HG02884 (cell line): ENCODE results near the gene PLCXD3.

ENCODE experiments used
- ATAC-seq: cut with Tn5 transposase; IDR thresholded peaks from one replicate; pipeline ENCODE4 v1.9.1; 2021; ENCODE audit warnings: mild to moderate bottlenecking, moderate library complexity; ENCODE audit not compliant: unreplicated experiment

Gene PLCXD3

DNA sequence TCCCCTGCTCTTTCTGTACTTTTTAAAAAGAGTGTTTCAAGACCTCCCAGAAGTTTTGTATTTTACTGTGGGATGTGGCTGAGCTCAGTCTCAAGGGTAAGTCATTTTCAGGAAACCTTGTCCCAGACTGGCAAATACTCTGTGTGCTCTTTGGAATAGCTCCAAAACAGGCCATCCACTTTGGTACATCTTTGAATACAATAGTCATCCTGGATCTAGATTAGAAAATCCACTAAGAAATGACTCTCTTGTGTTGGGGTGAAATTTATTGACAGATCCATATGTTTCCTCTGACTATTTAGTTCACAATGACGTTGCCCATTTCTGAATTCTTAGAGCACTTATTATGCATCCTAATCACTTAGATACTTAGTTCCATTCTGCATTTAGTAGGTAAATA, 95.2 kb downstream of the PLCXD3 start:
- ATAC-seq: no peak

DNA sequence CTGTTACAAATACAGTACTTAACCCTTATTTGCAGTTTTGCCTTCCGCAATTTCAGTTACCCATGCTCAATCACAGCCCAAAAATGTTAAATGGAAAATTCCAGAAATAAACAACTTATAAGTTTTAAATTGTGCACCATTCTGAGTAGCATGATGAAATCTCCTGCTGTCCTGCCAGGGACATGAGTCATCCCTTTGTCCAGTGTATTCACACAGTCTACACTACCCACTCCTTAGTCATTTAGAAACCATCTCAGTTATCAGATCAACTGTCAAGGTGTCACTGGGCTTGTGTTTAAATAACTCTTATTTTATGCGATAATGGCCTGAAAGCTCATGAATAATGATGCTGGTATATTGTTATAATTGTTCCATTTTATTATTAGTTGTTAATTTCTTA, 95.8 kb downstream of the PLCXD3 start:
- ATAC-seq: peak; percentile 57

DNA sequence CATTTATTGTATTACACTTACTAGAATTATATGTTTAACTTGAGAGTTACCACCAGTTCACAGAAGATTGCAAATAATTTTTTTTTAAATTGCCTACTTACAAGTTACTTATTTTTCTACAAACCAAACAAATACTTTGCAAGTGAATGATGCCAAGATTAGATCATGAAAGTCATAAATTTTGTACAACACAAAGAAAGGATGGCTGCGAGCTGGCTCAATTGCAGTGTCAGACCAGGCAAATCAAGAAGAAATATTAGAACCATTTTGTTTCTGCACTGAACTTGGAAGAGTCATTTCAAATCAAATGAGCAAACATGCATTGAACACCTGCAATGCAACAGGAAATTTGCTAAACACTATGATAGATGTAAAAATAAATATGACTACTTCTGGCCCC, 97.3 kb downstream of the PLCXD3 start:
- ATAC-seq: no peak

DNA sequence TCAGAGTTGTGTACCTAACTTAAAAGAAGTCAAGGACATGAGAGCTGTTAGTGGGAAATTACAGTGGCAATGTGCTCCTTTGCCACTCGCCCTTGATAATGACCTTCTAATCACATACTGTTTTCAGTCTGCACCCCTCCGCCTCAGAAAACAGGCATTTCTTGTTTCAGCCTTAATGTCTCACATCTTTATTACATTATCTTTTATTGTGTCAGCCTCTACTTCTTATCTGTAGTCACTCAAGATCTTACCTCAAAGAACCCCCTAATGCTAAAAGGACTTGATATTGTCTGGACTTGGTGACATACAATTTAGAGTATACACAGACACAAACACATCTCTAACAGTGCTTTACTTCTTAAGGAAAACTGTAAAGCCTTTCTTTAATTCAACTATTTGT, 97.9 kb downstream of the PLCXD3 start:
- no peak for ATAC-seq

DNA sequence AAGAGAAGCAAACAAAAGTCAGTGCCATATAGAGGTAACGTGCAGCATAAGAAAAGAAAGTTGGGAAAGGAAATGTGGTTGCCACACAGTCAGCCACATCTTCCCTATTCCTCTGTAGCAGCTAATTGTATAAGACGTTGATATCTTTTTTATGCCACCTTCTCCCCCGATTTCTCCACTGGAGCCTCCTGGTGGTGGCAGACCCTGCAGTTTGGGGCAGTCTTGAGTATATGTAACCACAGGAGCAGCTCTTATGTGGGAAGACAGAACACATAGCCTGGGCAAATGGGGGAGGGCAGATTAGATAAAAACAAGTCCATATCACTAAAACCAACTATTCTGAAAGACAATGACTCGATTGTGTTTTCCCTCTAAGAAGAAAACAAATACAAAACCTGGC, 99.7 kb downstream of the PLCXD3 start:
- no peak for ATAC-seq

DNA sequence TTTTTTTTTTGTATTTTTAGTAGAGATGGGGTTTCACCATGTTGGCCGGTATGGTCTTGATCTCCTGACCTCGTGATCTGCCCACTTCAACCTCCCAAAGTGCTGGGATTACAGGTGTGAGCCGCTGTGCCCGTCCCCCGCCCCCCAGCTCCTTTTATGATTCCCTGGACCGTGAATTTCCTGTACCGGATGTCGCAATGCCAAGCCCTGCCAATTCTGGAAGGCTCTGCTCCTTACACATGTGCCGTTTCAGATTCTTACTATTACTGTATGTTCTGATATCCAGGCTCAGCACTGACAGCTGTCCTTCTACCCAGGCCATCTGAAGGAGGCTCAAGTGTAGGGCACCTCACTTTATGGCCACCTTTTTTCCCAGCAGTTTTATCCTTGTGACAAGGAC, 100.1 kb downstream of the PLCXD3 start:
- ATAC-seq: no peak

DNA sequence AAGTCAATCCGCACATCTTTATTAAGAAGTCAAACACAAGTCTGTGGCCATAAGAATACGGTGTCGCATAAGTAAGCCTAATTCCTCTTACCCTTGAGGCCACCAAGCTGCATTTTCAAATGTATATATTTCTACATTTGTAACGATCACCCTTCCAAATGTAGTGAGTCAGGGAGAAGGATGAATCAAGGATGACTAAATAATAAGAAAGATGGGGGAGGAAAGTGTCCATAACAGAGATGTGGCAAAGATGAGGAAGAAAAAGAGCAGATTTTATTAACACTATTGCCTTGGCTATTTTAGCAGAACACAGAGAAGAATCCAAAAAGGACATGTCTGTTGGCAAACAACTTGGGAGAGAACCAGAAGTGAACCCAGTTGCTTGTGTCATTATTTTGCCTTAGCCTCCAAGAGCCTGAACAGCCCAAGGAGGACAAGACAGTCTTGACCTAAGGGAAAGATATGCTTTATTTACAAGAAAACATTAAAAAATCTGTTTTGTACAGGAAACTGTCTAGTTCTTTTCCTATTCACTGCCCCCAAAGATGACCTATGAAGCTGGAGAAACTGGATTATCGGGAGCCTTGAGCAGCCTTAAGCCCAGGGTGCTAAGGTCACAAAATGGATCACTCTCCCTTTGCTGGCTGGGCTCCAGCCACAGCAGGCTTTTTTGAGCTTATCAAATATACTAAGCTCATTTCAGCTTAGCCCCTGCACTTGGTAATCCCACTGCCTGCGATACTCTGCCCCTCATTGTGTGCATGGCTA, 101.5 kb downstream of the PLCXD3 start:
- ATAC-seq: no peak

DNA sequence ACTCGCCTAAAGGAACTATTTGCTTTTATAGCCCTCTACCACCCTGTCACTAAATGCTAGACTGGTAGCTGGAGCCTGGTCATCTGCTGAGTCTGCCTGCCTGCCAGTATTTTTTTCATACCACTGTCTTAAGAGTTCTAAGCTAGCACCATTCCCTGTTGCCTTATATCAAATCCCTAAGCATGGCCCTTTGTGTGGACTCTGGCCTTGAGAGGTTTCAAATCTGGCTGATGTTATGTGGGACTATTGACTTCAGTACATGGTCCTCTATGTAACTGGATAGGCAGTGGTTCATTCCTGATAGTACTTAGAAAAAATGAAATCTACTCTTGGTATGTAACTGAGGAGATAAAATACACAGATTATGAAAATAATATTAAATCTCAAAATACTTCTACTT, 103.5 kb downstream of the PLCXD3 start:
- ATAC-seq: no peak

DNA sequence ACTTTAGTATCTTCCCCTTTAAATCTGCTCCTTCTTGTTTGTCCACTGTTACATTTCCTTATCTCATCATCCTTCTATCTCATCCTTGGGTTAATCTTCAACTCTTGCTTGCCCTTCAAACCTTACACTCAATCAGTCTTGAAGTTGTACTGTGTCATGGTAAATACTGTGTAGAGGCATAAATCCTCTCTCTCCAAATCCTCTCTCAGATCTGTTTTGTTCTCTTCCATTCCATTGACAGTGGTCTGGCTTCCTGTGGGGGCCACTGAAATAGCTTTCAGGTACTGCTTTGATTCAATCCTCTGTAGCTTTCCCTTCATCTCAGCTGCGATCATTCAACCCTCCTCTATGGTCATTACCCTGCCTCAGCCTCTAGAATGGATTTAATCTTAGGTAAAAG, 104.0 kb downstream of the PLCXD3 start:
- no peak for ATAC-seq

DNA sequence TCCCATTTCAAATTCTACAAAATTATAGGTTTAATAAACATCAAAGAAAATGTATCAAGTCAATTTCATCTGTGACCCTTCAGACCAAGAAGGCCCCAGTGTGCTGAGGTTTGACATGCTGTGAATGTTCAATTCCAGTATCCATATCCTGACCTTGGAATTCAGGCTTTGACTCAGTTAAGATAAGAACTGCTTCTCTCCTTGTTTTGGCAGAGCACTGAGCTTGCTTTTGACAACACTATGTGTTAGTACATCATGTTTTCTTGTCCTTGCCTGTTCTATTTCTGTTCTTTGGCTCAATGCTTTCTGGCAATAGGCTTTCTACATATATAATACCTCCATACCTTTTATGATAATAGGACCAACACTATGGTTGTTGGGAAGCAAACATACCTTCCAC, 105.6 kb downstream of the PLCXD3 start:
- ATAC-seq: no peak

DNA sequence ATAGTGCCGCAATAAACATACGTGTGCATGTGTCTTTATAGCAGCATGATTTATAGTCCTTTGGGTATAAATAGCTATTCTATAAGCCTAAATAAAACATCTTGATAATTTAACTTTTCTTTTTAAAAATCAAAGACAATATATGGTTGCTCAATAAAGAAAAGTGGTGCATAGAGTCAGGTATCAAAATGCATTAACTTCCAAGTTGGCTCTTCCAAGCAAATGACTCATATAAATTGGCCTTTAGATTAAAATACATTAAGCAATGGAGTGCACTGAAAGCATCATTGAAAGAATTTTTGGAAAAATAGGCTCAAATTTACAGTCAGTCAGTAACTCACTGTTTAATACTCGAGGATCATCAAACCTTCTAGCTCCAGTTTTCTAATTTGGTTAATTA, 106.6 kb downstream of the PLCXD3 start:
- ATAC-seq: no peak

DNA sequence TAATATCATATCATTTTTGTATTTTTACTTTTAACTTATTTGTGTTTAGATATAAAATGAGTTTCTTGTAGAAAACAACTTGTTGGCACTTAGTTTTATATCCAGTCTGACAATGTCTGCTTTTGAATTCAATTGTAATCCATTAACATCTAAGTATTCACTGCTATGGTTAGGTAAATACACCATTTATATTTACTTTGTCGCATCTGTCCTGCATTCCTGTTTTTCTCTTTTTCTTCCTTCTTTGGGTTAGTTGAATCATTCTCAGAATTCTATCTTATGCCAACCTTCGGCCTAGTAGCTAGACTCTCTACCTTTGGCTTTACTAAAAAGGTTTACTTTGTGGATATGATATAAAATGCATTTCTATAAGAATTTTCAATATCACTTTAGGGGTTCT, 107.6 kb downstream of the PLCXD3 start:
- no peak for ATAC-seq

DNA sequence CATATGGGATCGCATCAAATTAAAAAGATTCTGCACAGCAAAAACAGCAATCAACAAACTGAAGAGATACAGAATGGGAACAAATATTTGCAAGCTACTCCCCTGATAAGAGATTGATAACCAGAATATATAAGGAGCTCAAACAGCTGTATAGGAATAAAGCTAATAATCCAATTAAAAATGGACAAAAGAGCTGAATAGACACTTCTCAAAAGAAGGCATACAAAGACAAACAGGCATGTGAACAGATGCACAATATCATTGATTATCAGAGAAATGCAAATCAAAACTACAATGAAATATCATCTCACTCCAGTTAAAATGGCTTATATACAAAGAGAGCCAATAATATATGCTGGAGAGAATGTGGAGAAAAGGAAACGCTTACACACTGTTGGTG, 110.6 kb downstream of the PLCXD3 start:
- no peak for ATAC-seq

DNA sequence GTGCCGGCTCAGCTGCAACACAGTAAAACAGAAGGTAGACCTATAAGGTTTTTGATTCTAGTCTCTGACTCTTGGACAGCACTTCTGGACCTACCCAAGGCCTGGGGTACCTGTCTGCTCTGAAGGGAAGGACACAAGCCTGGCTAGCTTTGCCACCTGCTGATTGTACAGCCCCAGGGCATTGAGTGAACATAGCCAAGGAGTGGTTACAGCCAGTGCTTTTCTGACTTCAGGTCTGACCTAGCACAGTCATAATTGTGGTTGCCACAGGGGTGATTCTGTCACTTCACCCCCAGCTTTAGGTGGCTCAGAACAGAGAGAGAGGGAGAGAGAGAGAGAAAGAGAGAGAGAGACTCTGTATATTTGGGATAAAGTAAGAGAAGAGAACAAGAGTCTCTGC, 118.4 kb downstream of the PLCXD3 start:
- no peak for ATAC-seq

DNA sequence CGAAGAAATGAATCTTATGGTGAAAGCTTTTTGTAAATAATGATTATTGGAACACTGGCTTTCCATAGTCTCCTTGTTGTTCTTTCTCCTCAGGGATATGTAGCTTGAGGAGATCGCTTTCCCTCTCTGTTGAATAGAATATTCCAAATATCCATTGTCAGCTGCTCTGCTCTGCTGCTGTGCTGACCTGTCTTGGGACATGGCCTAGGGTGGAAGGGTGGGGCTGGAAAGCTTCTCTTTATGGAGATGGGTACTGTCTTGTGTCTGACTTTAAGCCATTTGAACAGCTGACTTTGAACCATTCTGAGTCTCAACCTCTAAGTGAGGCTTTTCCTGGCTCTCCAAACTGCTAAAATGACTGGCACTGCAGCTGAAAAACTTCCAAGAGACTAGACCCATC, 135.8 kb downstream of the PLCXD3 start:
- no peak for ATAC-seq

DNA sequence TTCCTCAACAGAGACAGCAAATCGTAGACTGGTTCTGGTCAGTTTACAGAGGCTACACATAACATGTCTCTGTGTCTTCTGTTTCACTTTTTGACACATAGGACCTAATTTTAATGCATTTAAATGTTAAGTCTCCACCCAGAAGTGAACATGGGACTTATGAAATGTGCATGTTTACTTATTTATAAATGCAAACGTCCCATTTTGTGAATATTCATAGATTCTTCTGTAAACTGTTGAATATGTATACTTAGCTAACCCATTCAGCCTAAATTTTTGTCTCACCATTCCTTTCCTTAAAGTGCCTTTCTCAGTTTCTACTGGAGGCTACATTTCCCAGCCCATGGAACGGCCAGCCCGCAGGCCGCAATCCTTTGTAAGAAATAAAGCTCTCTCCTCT, 137.2 kb downstream of the PLCXD3 start:
- no peak for ATAC-seq

DNA sequence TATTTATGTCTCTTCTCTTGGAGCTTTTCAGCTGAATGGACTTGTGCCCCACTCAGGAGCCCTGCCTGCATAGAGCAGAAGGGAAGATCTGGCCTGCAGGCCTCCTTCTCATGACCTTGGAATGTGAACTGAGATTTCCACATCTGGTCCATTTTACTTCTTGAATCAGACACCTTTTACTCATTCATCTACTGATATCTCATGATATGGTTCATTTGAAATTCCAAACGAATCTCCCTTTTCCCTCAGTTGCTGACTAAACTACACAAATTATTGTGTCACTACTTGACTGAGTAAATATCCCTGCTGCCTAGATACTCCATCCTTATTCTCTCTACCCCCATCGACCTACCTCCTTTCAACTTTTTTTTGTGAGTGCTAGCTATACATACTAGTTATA, 138.7 kb downstream of the PLCXD3 start:
- no peak for ATAC-seq

DNA sequence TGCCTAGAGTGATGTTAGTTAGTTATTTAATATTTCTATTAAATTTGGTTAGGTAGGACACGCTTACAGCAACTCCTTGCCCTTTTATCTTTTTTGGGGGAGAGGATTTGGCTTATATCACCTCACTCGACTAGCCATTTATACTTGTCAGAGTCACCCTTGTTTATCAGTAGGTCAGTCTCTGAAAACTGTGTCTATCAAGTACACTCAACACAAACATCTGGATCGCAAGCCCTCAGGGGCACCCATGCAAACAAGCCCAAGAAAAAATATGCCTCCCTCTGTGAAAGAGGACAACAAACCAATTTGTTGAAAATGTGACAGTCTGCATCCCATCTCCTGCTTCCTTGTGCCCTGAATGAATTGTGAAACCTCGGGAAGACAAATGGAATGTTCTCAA, 139.9 kb downstream of the PLCXD3 start:
- no peak for ATAC-seq

DNA sequence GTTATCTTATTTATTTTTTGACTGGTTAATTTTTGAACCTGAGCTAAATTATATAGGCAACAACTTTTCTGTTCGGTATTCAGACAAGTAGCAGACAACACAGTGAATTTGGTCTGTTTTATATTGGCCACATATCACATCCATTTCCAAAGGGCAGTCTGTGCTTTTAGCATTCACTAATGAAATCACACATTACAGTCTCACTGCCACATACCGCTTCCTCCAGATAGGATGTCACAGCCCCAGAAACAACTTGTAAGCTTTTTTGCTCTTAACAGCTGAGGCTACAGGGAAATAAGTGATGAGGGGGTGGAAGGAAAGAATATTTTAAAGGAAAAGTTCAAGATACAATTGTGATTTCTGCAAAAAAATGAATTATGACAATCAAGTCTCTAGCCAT, 140.6 kb downstream of the PLCXD3 start:
- no peak for ATAC-seq

DNA sequence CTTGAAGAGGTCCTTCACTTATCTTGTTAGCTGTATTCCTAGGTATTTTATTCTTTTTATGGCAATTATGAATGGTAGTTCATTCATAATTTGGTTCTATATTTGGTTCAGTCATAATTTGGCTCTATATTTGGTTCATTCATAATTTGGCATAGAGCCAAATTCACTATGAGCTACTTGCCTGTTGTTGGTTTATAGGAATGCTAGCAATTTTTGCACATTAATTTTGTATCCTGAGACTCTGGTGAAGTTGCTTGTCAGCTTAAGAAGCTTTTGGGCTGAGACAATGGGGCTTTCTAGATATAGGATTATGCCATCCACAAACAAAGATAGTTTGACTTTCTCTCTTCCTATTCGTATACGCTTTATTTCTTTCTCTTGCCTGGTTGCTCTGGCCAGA, 142.2 kb downstream of the PLCXD3 start:
- no peak for ATAC-seq

DNA sequence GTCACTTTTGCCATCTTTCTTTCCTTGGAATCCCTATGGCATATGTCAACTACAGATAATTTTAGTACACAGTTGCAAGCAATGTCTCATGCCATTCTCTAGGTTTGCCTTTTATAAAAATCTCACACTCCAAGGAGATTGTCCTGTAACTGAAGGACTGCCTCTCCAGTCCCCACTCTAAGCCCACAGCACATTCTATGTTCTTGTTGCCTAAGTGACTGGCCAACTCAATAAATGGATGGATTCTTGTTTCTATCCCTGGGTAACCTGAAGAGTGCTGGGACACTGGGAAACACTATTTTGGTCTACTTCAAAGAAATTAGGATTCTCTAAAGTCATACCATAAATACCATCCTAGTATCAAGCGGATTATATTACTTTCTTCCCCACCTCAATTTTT, 145.0 kb downstream of the PLCXD3 start:
- no peak for ATAC-seq

DNA sequence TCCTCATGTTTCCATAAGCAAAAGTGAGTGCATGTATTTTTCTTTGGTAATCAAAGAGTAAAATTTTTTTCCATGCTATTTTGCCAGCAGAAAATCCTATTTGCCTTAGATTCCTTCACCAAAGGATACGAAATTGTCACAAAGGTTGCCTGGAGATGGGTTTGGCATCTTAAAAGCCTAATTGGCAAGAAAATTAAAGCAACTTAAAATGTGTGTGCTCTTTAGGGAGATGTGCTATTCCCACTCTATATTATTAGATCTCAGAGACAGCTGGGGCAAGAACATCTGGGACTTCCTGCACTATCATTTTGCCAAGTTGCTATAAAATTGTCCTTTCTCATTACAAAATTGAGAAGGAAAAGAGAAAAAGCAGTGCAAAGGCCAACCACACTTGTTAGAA, 146.1 kb downstream of the PLCXD3 start:
- no peak for ATAC-seq

DNA sequence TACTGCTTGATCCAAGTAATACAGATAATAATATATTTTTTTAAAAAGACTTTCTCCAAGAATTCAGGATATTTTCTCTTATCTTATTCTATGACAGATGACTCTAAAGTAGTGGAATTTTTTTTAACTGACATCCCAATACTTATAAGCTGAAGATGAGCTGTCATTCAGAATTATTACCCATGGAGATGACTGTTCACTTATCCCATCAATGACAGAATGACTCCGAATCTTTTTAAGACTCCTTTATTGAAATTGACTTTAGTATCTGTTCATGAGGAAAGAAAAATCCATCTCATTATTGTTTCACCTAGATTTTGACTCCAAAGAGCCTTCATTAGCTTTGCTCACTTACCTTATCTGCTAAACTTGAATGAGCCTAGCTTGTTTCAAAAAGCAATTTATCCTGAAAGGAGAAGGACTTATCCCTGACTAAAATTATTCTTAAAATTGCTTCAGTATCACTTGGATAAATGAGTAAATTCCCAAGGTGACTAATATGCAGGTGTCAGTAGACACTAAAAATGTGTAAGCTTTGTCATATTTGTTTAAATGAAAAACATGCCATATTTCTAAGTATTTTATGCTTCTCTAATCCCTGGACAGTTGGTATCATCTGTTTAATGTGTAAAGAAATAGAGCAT, 146.9 kb downstream of the PLCXD3 start:
- no peak for ATAC-seq
